ENCODE measurements around the gene GNAT1.

The GNAT1 gene

GRCh38 chr3:50192689-50193141 is 1.3 kb downstream of the GNAT1 start:
- no peak overlapping the region for H2AFZ ChIP-seq (ENCODE audit: low read depth, low read length)
- no peak overlapping the region; the same call in 1 of the 2 replicates for H3K4me2 ChIP-seq (ENCODE audit: low read length)
- H3K9ac ChIP-seq (ENCODE audit: low read length) = no peak overlapping the region
- no peaks in the 10 kb centered on the region for H3K36me3 ChIP-seq (replicated peaks; ENCODE audit: low read depth, low read length)
- no peak overlapping the region for H3K4me3 ChIP-seq (ENCODE audit: low read length)
- TF ChIP-seq CTCF (IDR thresholded peaks at IDR 0.05; ENCODE audit: low read depth, low read length) (peak; percentile 98), EZH2phosphoT487 (IDR thresholded peaks at IDR 0.05; ENCODE audit: low read depth) (no peak)
- no peak overlapping the region for H3K27ac ChIP-seq (ENCODE audit: low read length)
- no peaks in the 10 kb centered on the region for H3K4me1 ChIP-seq (ENCODE audit: low read length)
- no peaks in the 10 kb centered on the region for H3K79me2 ChIP-seq (ENCODE audit: low read length)
- H3K27me3 ChIP-seq (ENCODE audit: low read depth, low read length) = no peaks in the 10 kb centered on the region
- H4K20me1 ChIP-seq (ENCODE audit: insufficient read depth, low read length) = no peaks in the 10 kb centered on the region
- H3K9me3 ChIP-seq (ENCODE audit: insufficient read depth, low read length) = no peaks in the 10 kb centered on the region

GRCh38 chr3:50193286-50193685 is 1.9 kb downstream of the GNAT1 start:
- no peak for TF ChIP-seq CTCF (IDR thresholded peaks at IDR 0.05; ENCODE audit: low read depth, low read length)
- no peak for TF ChIP-seq EZH2phosphoT487 (IDR thresholded peaks at IDR 0.05; ENCODE audit: low read depth)
- Histone ChIP-seq H3K36me3 (replicated peaks; ENCODE audit: low read depth, low read length) (no peaks in the 10 kb centered on the region), H3K4me3 (ENCODE audit: low read length) (no peak overlapping the region), H3K27me3 (ENCODE audit: low read depth, low read length) (no peaks in the 10 kb centered on the region), H3K4me1 (ENCODE audit: low read length) (no peaks in the 10 kb centered on the region), H3K9ac (ENCODE audit: low read length) (no peak overlapping the region), H3K27ac (ENCODE audit: low read length) (no peak overlapping the region), H2AFZ (ENCODE audit: low read depth, low read length) (no peak overlapping the region), H3K4me2 (ENCODE audit: low read length) (no peak overlapping the region), H4K20me1 (ENCODE audit: insufficient read depth, low read length) (no peaks in the 10 kb centered on the region), H3K9me3 (ENCODE audit: insufficient read depth, low read length) (no peaks in the 10 kb centered on the region), H3K79me2 (ENCODE audit: low read length) (no peaks in the 10 kb centered on the region)

GRCh38 chr3:50193746-50194127 is 2.3 kb downstream of the GNAT1 start:
- H3K36me3 ChIP-seq (replicated peaks; ENCODE audit: low read depth, low read length) = no peaks in the 10 kb centered on the region
- H3K27me3 ChIP-seq (ENCODE audit: low read depth, low read length) = no peaks in the 10 kb centered on the region
- H4K20me1 ChIP-seq (ENCODE audit: insufficient read depth, low read length) = no peaks in the 10 kb centered on the region
- TF ChIP-seq CTCF (IDR thresholded peaks at IDR 0.05; ENCODE audit: low read depth, low read length) = no peak
- no peak overlapping the region for H3K4me3 ChIP-seq (ENCODE audit: low read length)
- H3K9ac ChIP-seq (ENCODE audit: low read length) = no peak overlapping the region
- H3K27ac ChIP-seq (ENCODE audit: low read length) = no peak overlapping the region
- no peak overlapping the region for H3K4me2 ChIP-seq (ENCODE audit: low read length)
- no peaks in the 10 kb centered on the region for H3K4me1 ChIP-seq (ENCODE audit: low read length)
- no peak overlapping the region for H2AFZ ChIP-seq (ENCODE audit: low read depth, low read length)
- H3K9me3 ChIP-seq (ENCODE audit: insufficient read depth, low read length) = no peaks in the 10 kb centered on the region
- no peaks in the 10 kb centered on the region for H3K79me2 ChIP-seq (ENCODE audit: low read length)

- H3K4me2 ChIP-seq (ENCODE audit: low read length) = no peak overlapping the region
- TF ChIP-seq EZH2phosphoT487 (IDR thresholded peaks at IDR 0.05; ENCODE audit: low read depth) (no peak), CTCF (IDR thresholded peaks at IDR 0.05; ENCODE audit: low read depth, low read length) (peak; percentile 13; the same call in 1 of the 2 replicates)
- H3K4me1 ChIP-seq (ENCODE audit: low read length) = no peaks in the 10 kb centered on the region
- H2AFZ ChIP-seq (ENCODE audit: low read depth, low read length) = no peak overlapping the region
- H4K20me1 ChIP-seq (ENCODE audit: insufficient read depth, low read length) = no peaks in the 10 kb centered on the region
- H3K36me3 ChIP-seq (replicated peaks; ENCODE audit: low read depth, low read length) = no peaks in the 10 kb centered on the region
- no peak overlapping the region for H3K4me3 ChIP-seq (ENCODE audit: low read length)
- H3K9me3 ChIP-seq (ENCODE audit: insufficient read depth, low read length) = no peaks in the 10 kb centered on the region
- no peaks in the 10 kb centered on the region for H3K27me3 ChIP-seq (ENCODE audit: low read depth, low read length)
- no peak overlapping the region for H3K9ac ChIP-seq (ENCODE audit: low read length)
- H3K27ac ChIP-seq (ENCODE audit: low read length) = no peak overlapping the region
- no peaks in the 10 kb centered on the region for H3K79me2 ChIP-seq (ENCODE audit: low read length)
Observed at GRCh38 chr3:50194128-50194902, 2.9 kb downstream of the GNAT1 start.

Measured in OCI-LY3 (cell line).